GM20000 (cell line): ENCODE results near the gene KLHL22.
"Not testable (repeated sequence)": the region's sequence is repeated elsewhere in the genome, so short reads cannot be mapped to it uniquely, and the experiment has no call there.

Experiments
- DNase-seq: peaks from one replicate; pipeline ENCODE4 v3.0.0; 2012; ENCODE audit warnings: low spot score
- CTCF ChIP-seq: IDR thresholded peaks from 2 replicates; pipeline ENCODE4 v1.5.1; 2012; ENCODE audit warnings: mild to moderate bottlenecking, control low read depth; ENCODE audit errors: extremely low read depth, missing control alignments

Gene KLHL22

GRCh38 chr22:20471126-20471833, 24.3 kb downstream of the KLHL22 start:
- no peak for DNase-seq
- TF ChIP-seq CTCF = no peak

- not testable (repeated sequence) for DNase-seq
These were observed 25.1 kb downstream of the KLHL22 start for GRCh38 chr22:20470525-20470924.

GRCh38 chr22:20469110-20469868, 26.3 kb downstream of the KLHL22 start:
- no peak for TF ChIP-seq CTCF
- DNase-seq = no peak

GRCh38 chr22:20466659-20467379, 28.8 kb downstream of the KLHL22 start:
- TF ChIP-seq CTCF = no peak
- DNase-seq = no peak

GRCh38 chr22:20465759-20466077, 29.9 kb downstream of the KLHL22 start:
- DNase-seq = no peak
- TF ChIP-seq CTCF = no peak

GRCh38 chr22:20464912-20465758, 30.5 kb downstream of the KLHL22 start:
- no peak for TF ChIP-seq CTCF
- DNase-seq = no peak

GRCh38 chr22:20464096-20464614, 31.4 kb downstream of the KLHL22 start:
- TF ChIP-seq CTCF = no peak
- no peak for DNase-seq
